Ishikawa (cell line): Measurements from ENCODE around the gene MCM9.

Experiments used
- CEBPB ChIP-seq: IDR thresholded peaks from 2 replicates; pipeline ENCODE4 v1.6.1; 2012
- CREB1 ChIP-seq: IDR thresholded peaks from 2 replicates; pipeline ENCODE4 v1.6.1; 2012; ENCODE audit warnings: low read depth
- EGR1 ChIP-seq: IDR thresholded peaks from 2 replicates; pipeline ENCODE4 v1.6.1; 2012
- EP300 ChIP-seq: IDR thresholded peaks from 2 replicates; pipeline ENCODE4 v1.6.1; 2012; ENCODE audit warnings: borderline replicate concordance
- FOXM1 ChIP-seq: IDR thresholded peaks from 2 replicates; pipeline ENCODE4 v1.6.1; 2012; ENCODE audit warnings: low read depth, borderline replicate concordance
- NFIC ChIP-seq: IDR thresholded peaks from 2 replicates; pipeline ENCODE4 v1.6.1; 2012
- RAD21 ChIP-seq: IDR thresholded peaks from 2 replicates; pipeline ENCODE4 v1.6.1; 2012; ENCODE audit warnings: low read depth
- TAF1 ChIP-seq: IDR thresholded peaks from 2 replicates; pipeline ENCODE4 v1.6.1; 2012; ENCODE audit warnings: low read depth, mild to moderate bottlenecking
- TCF12 ChIP-seq: IDR thresholded peaks from 2 replicates; pipeline ENCODE4 v1.6.1; 2012; ENCODE audit warnings: low read depth
- TEAD4 ChIP-seq: IDR thresholded peaks from 2 replicates; pipeline ENCODE4 v1.6.1; 2012
- YY1 ChIP-seq: IDR thresholded peaks from 2 replicates; pipeline ENCODE4 v1.6.1; 2012; ENCODE audit warnings: low read depth
- ZBTB7A ChIP-seq: IDR thresholded peaks from 2 replicates; pipeline ENCODE4 v1.6.1; 2012; ENCODE audit warnings: low read depth
- TF ChIP-seq, protein P1 (sequence below): IDR thresholded peaks from 2 replicates; pipeline ENCODE4 v1.6.1; 2012
- TF ChIP-seq, protein P2 (sequence below): IDR thresholded peaks from 2 replicates; pipeline ENCODE4 v1.6.1; 2012; ENCODE audit warnings: low read depth, mild to moderate bottlenecking
- TF ChIP-seq, protein P3 (sequence below): IDR thresholded peaks from 2 replicates; pipeline ENCODE4 v1.6.1; 2012

MCM9 gene

DNA sequence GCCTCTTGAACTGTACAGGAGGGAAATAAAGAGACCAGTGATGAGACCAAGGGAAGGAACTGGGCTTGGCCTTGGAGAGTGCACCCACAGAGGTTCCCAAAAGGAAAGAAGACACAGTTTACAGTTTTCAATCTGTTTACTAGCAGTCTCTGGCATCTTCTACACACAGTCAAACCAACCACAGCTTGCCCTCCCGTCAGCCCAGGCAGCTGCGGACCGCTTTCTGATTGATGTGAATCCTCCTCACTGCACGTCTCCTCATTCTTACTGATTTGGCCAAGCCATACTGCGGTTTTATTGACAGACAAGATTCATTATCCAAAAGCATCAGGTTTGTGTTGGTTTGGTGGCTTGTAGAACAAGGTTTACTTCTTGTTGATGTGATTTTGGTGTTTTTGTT lies 145.5 kb downstream of the MCM9 start:
- no peak for TF ChIP-seq ZBTB7A
- no peak for TF ChIP-seq TCF12
- TF ChIP-seq CREB1, result no peak
- TF ChIP-seq YY1, result no peak
- TF ChIP-seq, protein P1, sequence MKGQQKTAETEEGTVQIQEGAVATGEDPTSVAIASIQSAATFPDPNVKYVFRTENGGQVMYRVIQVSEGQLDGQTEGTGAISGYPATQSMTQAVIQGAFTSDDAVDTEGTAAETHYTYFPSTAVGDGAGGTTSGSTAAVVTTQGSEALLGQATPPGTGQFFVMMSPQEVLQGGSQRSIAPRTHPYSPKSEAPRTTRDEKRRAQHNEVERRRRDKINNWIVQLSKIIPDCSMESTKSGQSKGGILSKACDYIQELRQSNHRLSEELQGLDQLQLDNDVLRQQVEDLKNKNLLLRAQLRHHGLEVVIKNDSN, result no peak
- TF ChIP-seq, protein P2, sequence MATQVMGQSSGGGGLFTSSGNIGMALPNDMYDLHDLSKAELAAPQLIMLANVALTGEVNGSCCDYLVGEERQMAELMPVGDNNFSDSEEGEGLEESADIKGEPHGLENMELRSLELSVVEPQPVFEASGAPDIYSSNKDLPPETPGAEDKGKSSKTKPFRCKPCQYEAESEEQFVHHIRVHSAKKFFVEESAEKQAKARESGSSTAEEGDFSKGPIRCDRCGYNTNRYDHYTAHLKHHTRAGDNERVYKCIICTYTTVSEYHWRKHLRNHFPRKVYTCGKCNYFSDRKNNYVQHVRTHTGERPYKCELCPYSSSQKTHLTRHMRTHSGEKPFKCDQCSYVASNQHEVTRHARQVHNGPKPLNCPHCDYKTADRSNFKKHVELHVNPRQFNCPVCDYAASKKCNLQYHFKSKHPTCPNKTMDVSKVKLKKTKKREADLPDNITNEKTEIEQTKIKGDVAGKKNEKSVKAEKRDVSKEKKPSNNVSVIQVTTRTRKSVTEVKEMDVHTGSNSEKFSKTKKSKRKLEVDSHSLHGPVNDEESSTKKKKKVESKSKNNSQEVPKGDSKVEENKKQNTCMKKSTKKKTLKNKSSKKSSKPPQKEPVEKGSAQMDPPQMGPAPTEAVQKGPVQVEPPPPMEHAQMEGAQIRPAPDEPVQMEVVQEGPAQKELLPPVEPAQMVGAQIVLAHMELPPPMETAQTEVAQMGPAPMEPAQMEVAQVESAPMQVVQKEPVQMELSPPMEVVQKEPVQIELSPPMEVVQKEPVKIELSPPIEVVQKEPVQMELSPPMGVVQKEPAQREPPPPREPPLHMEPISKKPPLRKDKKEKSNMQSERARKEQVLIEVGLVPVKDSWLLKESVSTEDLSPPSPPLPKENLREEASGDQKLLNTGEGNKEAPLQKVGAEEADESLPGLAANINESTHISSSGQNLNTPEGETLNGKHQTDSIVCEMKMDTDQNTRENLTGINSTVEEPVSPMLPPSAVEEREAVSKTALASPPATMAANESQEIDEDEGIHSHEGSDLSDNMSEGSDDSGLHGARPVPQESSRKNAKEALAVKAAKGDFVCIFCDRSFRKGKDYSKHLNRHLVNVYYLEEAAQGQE, result no peak
- no peak for TF ChIP-seq RAD21
- TF ChIP-seq EGR1, result no peak
- TF ChIP-seq EP300, result no peak
- no peak for TF ChIP-seq NFIC
- TF ChIP-seq TAF1, result no peak
- no peak for TF ChIP-seq FOXM1
- TF ChIP-seq CEBPB, result no peak
- no peak for TF ChIP-seq TEAD4

DNA sequence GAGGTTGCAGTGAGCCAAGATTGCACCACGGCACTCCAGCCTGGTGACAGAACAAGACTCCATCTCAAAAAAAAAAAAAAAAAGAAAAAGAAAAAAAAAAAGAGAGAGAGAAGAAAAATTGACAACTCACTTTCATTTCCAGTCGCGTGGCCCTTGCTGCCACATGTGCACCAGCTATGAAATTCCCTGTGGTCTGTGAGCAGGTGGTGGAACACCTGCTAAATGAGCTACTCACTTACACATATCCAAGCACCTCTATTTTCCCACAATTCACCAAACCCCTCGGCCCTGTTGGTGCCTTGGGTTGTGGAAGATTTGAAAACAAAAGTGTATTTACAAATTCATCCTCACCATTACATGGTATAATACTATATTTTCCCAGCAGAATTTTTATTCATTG lies 146.3 kb downstream of the MCM9 start:
- no peak for TF ChIP-seq NFIC
- TF ChIP-seq, protein P3, sequence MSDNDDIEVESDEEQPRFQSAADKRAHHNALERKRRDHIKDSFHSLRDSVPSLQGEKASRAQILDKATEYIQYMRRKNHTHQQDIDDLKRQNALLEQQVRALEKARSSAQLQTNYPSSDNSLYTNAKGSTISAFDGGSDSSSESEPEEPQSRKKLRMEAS, result no peak
- no peak for TF ChIP-seq TCF12
- TF ChIP-seq FOXM1, result no peak
- TF ChIP-seq EP300, result no peak
- TF ChIP-seq ZBTB7A, result no peak
- TF ChIP-seq, protein P2, result no peak
- TF ChIP-seq RAD21, result no peak
- TF ChIP-seq, protein P1, result no peak
- TF ChIP-seq TEAD4, result no peak
- TF ChIP-seq CEBPB, result no peak
- no peak for TF ChIP-seq YY1
- no peak for TF ChIP-seq EGR1
- no peak for TF ChIP-seq TAF1
- no peak for TF ChIP-seq CREB1

DNA sequence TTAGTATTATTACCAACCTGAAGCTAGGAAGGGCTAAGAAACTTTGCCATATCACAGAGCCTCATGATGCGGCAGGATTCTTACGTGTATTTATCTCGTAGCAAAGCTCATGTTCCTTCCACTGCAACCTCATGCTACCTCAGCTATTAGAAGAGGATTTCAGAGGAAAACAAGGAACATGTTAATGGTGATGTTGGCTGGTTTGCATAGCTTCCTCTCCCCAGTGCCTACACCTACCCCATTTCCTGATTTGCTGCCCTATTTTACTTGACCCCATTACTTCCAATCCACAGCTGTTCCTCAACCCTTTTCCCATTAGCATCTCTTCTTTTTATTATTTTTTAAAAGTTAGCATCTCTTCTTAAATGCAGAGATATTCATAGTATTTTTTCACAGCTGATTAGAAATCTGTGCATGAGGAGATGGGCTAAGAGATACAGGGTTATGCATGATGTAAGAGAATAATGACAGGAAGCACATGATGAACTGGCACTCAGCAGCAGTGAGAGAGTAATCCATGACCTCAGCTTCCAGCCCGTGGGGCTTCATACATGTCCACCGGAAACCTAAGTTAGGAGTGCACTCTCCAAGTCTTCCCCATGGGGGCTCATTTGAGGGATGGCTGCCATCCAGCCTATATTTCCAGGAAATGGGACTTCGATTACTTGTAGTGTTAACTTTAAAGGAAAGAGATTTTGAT lies 147.1 kb downstream of the MCM9 start:
- TF ChIP-seq, protein P3, result no peak
- TF ChIP-seq RAD21 (no peak), FOXM1 (no peak), EGR1 (no peak), YY1 (no peak), TEAD4 (no peak), TCF12 (no peak), ZBTB7A (no peak), TAF1 (no peak)
- TF ChIP-seq, protein P1, result no peak

DNA sequence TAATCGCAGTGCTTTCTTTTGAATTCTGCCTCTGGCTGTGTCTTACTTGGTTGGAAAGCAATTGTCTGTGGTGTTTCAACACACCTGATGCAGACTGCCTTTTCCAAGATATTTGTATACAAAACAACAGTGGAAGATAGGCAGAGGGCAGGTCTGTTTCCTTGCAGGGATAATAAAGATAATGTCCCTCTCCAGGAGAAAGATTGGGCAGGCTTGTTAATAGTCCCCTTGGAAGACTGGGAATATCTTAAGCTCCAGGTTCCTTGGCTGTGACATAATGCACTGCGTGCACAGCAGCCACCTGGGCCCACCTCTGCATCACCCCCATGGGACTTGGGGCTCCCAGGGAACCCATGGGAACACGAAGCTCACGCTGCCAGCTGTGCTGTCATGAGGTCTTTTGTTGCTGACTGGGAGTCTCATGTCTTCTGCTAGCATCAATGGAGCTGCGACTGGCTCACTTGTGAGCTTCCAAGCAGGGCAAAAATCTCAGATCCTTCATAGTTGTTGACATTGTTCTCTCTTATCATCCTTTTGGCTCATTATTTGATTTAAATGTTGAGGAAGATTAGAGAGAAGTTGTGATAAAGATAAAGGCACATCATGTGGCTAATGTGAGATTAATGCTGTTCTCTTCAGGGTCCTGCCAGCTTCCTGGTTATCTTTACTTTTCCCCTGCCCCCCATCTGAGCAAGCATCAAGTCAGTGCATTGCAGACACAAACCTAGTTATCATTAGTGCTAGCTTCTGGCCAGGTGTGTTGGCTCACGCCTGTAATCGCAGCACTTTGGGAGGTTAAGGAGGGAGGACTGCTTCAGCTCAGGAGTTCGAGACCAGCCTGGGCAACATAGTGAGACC lies 148.1 kb downstream of the MCM9 start:
- TF ChIP-seq TCF12 (no peak), NFIC (no peak), TAF1 (no peak), CREB1 (no peak), EGR1 (no peak), FOXM1 (no peak)
- TF ChIP-seq, protein P3, result no peak
- TF ChIP-seq, protein P2, result no peak
